Measurements from ENCODE around the gene HPS4.
A peak's percentile ranks its signal among the peaks of the same experiment; 100 is the strongest.

Gene HPS4

GRCh38 chr22:26492220-26492619, 8.6 kb upstream of the HPS4 start:
- TF ChIP-seq, protein P1, sequence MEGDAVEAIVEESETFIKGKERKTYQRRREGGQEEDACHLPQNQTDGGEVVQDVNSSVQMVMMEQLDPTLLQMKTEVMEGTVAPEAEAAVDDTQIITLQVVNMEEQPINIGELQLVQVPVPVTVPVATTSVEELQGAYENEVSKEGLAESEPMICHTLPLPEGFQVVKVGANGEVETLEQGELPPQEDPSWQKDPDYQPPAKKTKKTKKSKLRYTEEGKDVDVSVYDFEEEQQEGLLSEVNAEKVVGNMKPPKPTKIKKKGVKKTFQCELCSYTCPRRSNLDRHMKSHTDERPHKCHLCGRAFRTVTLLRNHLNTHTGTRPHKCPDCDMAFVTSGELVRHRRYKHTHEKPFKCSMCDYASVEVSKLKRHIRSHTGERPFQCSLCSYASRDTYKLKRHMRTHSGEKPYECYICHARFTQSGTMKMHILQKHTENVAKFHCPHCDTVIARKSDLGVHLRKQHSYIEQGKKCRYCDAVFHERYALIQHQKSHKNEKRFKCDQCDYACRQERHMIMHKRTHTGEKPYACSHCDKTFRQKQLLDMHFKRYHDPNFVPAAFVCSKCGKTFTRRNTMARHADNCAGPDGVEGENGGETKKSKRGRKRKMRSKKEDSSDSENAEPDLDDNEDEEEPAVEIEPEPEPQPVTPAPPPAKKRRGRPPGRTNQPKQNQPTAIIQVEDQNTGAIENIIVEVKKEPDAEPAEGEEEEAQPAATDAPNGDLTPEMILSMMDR (IDR thresholded peaks at IDR 0.05) = no peak
- no peaks in the 10 kb centered on the region for H3K4me1 Mint-ChIP-seq
- H3K9me3 Mint-ChIP-seq = no peaks in the 10 kb centered on the region
- no peak overlapping the region for H3K4me3 Mint-ChIP-seq
- peaks cover 55% of the 10 kb centered on the region for H3K36me3 Mint-ChIP-seq (ENCODE audit: low read depth)
- no peaks in the 10 kb centered on the region for H3K27me3 Mint-ChIP-seq (ENCODE audit: low read depth, poor library complexity)
- no peak overlapping the region for H3K27ac Mint-ChIP-seq
- no peak for DNase-seq

DNA sequence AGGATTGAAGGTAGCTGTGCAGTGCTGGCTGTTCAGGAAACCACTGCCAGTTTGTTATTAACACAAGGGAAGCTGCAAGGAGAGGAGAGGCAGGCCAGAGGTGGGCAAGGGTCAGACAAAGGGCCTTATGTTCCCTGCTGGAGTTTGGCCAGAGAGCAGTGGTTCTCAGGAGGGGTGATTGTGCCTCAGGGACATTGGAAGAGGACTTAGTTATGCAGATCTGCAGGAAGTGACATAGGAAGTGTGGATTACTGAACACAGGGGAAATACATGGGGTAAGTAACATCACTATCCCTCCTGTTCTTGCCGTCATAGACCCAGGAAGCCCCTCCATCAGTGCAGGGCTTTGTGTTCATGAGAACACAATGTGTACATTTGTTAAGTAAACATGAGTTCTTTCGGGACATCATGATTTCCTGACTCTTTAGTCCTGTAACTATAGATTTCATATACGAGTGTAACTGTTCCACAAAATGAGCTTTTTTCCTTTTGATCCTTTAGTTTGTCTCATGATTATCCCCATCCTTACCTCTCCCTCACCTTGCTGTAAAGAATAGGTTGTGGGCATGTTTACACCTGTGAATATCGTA, 6.0 kb upstream of the HPS4 start:
- Mint-ChIP-seq H3K36me3 (ENCODE audit: low read depth) (peaks cover 40% of the 10 kb centered on the region), H3K27me3 (ENCODE audit: low read depth, poor library complexity) (no peaks in the 10 kb centered on the region), H3K9me3 (no peaks in the 10 kb centered on the region), H3K27ac (peak overlapping the region; percentile 11), H3K4me1 (peaks cover 14% of the 10 kb centered on the region), H3K4me3 (no peak overlapping the region)
- TF ChIP-seq, protein P1 (IDR thresholded peaks at IDR 0.05) = no peak
- DNase-seq = no peak

DNA sequence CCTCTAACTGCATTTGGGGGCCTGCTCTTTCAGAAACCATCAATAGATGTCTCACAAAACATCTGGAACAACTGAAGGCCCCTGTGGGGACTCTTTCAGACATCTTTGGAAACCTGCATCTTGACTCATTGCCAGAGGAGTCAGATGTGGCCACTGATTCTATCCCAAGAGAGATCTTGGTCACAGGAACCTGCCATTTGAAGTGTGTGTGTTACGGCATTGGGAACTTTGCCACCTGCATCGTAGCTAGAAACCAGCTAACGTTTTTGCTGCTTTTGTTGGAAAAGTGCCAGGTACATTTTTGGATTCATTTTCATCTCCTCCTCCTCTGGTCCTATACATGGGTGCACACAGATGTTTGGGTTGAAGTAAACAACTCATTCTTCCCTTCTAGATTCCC, 4.4 kb upstream of the HPS4 start:
- H3K36me3 Mint-ChIP-seq (ENCODE audit: low read depth) = peaks cover 28% of the 10 kb centered on the region
- no peak overlapping the region for H3K27ac Mint-ChIP-seq
- H3K4me1 Mint-ChIP-seq = peaks cover 24% of the 10 kb centered on the region
- no peaks in the 10 kb centered on the region for H3K9me3 Mint-ChIP-seq
- DNase-seq = no peak
- H3K4me3 Mint-ChIP-seq = no peak overlapping the region
- no peaks in the 10 kb centered on the region for H3K27me3 Mint-ChIP-seq (ENCODE audit: low read depth, poor library complexity)
- TF ChIP-seq, protein P1 (IDR thresholded peaks at IDR 0.05) = no peak

GRCh38 chr22:26486394-26486793, 2.8 kb upstream of the HPS4 start:
- Mint-ChIP-seq H3K27me3 (ENCODE audit: low read depth, poor library complexity) (no peaks in the 10 kb centered on the region), H3K9me3 (no peaks in the 10 kb centered on the region), H3K4me3 (peak overlapping the region; percentile 30), H3K36me3 (ENCODE audit: low read depth) (peaks cover 18% of the 10 kb centered on the region), H3K27ac (no peak overlapping the region), H3K4me1 (peaks cover 40% of the 10 kb centered on the region)
- no peak for DNase-seq
- TF ChIP-seq, protein P1 (IDR thresholded peaks at IDR 0.05) = no peak

GRCh38 chr22:26485806-26486390, 2.3 kb upstream of the HPS4 start:
- Mint-ChIP-seq H3K36me3 (ENCODE audit: low read depth) (peaks cover 15% of the 10 kb centered on the region), H3K4me1 (peaks cover 45% of the 10 kb centered on the region), H3K27me3 (ENCODE audit: low read depth, poor library complexity) (no peaks in the 10 kb centered on the region), H3K9me3 (no peaks in the 10 kb centered on the region), H3K4me3 (peak overlapping the region; percentile 96), H3K27ac (no peak overlapping the region)
- no peak for DNase-seq
- TF ChIP-seq, protein P1 (IDR thresholded peaks at IDR 0.05) = no peak

DNA sequence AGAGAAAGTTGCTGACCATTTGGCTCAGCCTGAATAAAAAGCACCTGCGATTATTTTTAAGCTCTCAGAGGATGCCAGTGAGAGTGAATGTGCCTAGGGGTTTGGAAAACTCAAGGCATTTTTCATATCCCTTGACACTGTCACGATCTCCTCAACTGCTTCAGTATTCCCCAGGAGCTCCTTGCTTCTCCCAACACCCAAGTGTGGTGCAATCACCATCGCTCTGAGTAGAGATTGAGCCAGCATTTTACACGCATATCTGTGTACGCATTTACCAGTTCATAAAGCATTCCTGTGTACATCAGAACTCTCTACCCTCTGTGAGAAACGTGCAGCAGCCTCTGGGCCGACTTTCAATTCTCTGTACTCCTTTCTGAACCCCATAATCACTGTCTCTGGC, 1.4 kb upstream of the HPS4 start:
- Mint-ChIP-seq H3K4me1 (peaks cover 54% of the 10 kb centered on the region), H3K4me3 (peak overlapping the region; percentile 96), H3K36me3 (ENCODE audit: low read depth) (peaks cover 12% of the 10 kb centered on the region), H3K9me3 (no peaks in the 10 kb centered on the region), H3K27me3 (ENCODE audit: low read depth, poor library complexity) (no peaks in the 10 kb centered on the region), H3K27ac (peak overlapping the region; percentile 62)
- TF ChIP-seq, protein P1 (IDR thresholded peaks at IDR 0.05) = no peak
- DNase-seq = no peak
